SK-N-SH treated with all-trans-retinoic acid at 6 μM for 48 hours (cell line): ENCODE results near the gene ULK4.

Source experiments
- ARNTL ChIP-seq: fragments of 450-650 bp; formaldehyde crosslinking; IDR thresholded peaks from 2 replicates; pipeline ENCODE4 v1.5.0; 2020; ENCODE audit warnings: low read depth, mild to moderate bottlenecking, moderate library complexity, borderline replicate concordance
- OSR1 ChIP-seq: fragments of 250-450 bp; sonication (Bioruptor Pico); IDR thresholded peaks from 2 replicates; pipeline ENCODE4 v1.8.0; 2022; ENCODE audit warnings: moderate library complexity, mild to moderate bottlenecking, inconsistent platforms
- PATZ1 ChIP-seq: fragments of 250-450 bp; sonication (Bioruptor Pico); IDR thresholded peaks from 2 replicates; pipeline ENCODE4 v1.8.0; 2020; ENCODE audit warnings: mild to moderate bottlenecking, moderate library complexity, borderline replicate concordance
- ZFP30 ChIP-seq: fragments of 450-650 bp; formaldehyde crosslinking; IDR thresholded peaks from 2 replicates; pipeline ENCODE4 v1.5.0; 2022; ENCODE audit warnings: mild to moderate bottlenecking, moderate library complexity
- ZNF565 ChIP-seq: fragments of 450-650 bp; formaldehyde crosslinking; conservative IDR thresholded peaks from 2 replicates; pipeline ENCODE4 v1.5.0; 2020; ENCODE audit warnings: low read depth, mild to moderate bottlenecking, moderate library complexity
- TF ChIP-seq, protein P1 (sequence below): fragments of 250-450 bp; sonication (Bioruptor Pico); IDR thresholded peaks from 2 replicates; pipeline ENCODE4 v1.5.1; 2020; ENCODE audit warnings: low read depth, mild to moderate bottlenecking, moderate library complexity

GRCh38 chr3:42010530-42010929, 48.6 kb upstream of the ULK4 start:
- TF ChIP-seq ZFP30 (CRISPR knock-in tag) = no peak
- no peak for TF ChIP-seq OSR1 (CRISPR knock-in tag)
- no peak for TF ChIP-seq ARNTL (CRISPR knock-in tag)
- no peak for TF ChIP-seq PATZ1
- TF ChIP-seq ZNF565 (CRISPR knock-in tag) = no peak
- TF ChIP-seq, protein P1, sequence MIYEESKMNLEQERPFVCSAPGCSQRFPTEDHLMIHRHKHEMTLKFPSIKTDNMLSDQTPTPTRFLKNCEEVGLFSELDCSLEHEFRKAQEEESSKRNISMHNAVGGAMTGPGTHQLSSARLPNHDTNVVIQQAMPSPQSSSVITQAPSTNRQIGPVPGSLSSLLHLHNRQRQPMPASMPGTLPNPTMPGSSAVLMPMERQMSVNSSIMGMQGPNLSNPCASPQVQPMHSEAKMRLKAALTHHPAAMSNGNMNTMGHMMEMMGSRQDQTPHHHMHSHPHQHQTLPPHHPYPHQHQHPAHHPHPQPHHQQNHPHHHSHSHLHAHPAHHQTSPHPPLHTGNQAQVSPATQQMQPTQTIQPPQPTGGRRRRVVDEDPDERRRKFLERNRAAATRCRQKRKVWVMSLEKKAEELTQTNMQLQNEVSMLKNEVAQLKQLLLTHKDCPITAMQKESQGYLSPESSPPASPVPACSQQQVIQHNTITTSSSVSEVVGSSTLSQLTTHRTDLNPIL (CRISPR knock-in tag) = no peak
